GM19239 (cell line): ENCODE data around the gene PTPRG.
A peak's percentile ranks its signal among the peaks of the same experiment; 100 is the strongest.

Source experiments
- DNase-seq: peaks from one replicate; pipeline ENCODE4 v3.0.0; 2011; ENCODE audit warnings: low spot score; ENCODE audit not compliant: insufficient read length
- FAIRE-seq: peaks from 2 replicates; lab custom pipeline; 2011; peaks lifted over from hg19 to GRCh38; lab: Jason Lieb, UNC

The PTPRG gene

DNA sequence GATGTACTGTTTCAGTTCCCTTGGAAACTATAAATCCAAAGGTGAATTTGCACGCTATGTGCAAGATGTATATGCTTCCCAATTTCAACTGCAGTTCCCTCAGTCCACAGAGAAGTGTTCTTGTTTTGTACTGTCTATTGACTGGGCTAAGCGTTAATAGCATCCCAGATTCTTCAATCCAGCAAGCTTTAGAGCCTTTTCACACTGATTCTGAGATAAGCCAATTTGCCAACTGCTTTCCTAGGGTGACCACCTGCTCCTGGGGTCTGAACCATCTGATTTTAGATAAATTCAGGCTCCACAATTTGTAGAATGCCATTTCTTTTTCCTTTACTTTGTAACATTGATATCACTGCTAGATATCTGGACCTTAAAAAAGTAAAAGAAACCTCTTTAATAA is 340.1 kb downstream of the PTPRG start:
- DNase-seq (no peak), FAIRE-seq (no peak)

DNA sequence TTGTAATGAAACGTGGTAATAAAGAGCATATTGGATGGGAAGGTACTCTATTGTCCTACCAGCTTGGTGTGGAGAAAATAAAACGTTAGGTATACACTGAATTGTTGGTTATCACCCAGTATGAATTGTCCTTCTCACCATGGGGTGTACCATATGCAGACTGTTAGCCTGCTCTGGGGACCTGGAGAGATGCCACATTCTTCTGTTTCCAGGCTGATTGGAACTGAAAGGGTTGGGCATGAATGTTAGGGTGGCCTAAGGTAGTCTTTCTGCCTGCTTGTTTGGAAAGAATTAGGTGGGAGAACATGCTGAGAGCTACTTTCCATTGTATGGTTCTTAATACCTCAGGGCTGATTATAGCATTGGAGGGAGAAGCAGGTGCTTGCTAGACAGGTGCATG is 340.6 kb downstream of the PTPRG start:
- FAIRE-seq, result no peak

DNA sequence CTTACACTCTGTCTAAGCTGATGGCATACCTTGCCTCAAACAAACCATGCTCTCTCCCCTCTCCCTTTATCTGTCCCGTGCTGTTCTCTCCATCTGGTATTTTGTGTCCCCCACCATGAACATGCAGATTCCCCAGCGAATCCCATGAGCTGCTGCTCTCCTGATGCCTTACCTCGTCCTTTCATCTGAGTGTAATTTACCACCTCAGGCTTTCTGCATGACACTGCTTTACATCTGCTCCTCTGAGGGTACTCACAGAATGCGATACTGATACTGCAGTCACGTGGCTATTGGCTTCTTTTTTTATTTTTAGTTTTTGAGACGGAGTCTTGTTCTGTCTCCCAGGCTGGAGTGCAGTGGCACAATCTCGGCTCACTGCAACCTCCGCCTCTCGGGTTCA is 341.7 kb downstream of the PTPRG start:
- DNase-seq, result no peak
- no peak for FAIRE-seq

More for the DNA sequence above, 340.6 kb downstream of the PTPRG start:
- DNase-seq, result no peak

DNA sequence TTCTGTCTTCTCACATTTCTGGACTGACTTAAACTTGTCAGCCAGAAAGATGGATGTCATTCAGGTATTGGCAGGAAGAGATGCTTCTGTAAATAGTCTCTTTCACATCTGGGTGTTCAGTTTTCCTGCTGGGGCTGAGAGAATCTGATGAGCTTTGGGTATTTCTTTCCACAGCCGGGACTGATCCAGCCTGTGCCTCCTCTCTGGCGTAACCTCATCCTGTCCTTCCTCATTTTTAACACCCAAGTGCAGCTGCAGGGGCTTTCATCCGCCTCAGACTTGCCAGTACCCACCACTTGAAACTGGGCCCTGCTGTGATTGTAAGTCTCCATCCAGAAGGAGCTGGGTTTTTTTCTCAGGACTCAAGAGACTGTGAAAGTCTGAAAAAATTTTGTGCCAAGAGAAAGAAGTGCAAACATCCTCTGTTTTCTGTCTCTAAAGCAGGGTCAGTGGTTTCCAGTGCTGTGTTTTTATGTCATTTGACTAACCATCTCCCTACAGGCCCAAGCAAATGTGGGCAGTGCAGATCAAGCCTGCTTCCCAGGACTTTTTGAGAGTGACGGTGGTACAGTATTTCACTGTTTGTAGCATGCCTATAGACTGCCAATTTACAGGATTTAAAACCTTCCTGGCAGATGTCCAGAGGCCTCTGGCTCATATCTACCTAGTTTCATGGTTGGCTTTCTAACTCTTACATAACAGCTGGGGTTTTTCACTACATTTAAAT is 342.7 kb downstream of the PTPRG start:
- DNase-seq, result no peak
- FAIRE-seq, result no peak

DNA sequence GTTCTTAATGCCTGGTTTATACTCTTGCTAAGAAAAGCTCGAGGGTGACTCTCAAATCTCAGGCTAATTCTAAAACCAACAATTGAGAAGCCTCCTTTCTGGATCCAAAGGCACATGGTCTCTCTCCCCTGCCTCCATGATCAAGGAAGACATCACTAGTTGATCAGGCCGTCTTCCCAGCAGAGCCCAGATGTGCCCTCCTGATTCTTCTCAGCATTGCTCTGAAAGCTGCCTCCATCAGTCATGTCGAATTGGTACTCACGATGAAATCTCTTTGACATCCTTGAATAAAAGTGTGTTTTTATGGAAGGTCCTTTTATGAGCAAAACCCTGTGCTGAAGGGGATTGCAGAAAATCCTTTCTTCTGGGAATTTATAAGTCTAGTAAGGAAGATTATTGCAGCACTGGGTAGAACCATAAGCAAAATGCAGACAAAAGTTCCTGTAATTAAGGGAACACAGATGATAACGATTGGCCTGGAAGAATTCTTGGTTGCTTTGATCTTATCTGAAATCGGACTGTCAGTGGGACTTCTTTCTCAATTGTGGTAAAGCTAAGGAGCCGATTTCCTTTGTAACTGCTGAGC is 345.9 kb downstream of the PTPRG start:
- DNase-seq, result no peak
- FAIRE-seq, result no peak

DNA sequence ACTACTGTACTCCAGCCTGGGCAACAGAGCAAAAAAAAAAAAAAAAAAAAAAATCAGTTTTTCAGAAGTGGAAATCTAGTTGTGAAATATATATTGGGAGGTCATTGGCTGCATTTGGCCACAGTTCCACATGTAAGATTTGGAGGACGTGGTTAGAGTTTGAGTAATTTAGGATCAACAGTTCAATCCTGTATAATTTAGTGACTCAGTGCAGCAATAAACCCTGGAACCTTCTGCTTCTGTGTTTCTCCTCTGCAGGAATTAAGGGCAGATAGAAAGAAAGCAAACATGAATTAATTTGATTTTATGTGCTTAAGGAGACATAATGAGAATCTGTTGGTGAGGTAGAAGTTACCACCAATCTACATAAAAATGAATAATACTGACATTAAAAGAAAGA is 347.0 kb downstream of the PTPRG start:
- no peak for DNase-seq
- no peak for FAIRE-seq

DNA sequence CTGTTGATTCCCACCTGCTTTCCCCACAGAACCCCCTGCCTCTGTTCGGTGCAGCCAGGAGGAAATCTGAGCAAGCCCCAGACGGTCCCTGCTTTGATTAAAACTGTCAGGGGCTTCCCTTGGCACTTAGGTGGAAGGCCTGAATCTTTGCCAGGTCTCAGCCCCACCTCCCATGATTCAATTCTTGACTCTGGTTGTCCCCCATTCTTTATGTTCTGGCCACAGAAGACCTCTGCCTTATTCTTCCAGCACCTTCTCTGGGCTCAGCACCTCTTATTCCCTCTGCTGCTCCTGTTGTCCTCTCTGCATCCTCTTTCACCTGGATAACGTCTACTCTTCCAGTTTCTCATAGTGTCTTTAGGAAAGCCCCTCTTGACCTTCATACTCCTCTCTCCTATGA is 349.4 kb downstream of the PTPRG start:
- FAIRE-seq (no peak), DNase-seq (no peak)

DNA sequence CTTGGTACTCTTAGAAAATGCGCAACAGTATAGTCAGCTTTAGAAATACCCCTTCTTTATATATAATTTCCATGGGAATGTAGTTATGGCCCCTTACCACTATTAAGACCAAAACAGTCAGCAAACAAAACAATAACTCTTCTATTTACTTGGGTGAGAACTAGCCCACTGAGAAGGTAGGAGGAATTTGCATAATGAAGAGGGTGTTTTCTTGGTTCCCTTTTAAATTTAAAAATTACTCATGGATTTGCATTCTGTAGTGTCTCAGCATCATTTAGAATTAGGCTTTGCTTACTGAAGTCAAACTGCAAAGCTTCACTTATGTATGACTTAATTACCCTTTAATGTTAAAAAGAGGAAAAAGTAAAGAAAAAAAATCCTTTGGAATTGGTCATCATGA is 350.8 kb downstream of the PTPRG start:
- DNase-seq (peak; percentile 10), FAIRE-seq (no peak)

DNA sequence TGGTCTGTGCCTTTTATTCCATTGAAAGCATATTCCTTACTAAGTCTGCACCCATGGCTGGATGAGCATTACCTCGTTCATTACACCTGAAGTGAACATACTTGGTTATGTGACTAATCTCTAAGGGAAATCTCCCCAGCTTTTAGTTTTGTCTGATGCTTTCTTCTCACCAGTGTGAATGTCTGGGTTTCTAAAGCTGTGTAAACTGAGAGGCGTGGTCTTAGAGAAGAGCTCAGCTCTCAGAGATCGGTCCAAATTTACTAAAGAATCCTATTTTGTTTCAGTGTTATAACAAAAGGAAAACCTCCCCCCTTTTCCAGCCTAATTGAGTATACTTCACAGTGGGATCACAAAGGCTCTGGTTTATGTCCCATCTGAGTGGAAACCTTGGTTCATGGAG is 352.3 kb downstream of the PTPRG start:
- DNase-seq (no peak), FAIRE-seq (no peak)

DNA sequence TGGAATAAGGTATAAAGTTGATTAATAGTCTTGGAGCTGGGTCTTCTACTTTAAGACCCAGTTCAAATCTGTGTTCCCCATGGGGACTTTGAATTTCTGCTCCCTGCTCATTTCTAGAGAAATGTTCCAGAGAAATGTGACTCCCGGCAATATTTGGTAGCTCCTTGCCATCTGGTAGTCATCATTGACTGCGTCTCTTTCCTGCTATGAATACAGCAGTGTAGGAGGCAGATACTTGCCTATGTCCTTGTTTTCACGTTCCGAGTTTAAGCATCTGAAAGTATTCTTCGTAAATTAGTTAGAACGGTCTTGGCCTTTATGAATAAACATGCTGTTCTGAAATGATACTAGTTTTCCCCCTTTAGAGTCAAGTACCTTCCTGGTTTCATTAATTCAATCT is 352.9 kb downstream of the PTPRG start:
- FAIRE-seq (no peak), DNase-seq (no peak)

DNA sequence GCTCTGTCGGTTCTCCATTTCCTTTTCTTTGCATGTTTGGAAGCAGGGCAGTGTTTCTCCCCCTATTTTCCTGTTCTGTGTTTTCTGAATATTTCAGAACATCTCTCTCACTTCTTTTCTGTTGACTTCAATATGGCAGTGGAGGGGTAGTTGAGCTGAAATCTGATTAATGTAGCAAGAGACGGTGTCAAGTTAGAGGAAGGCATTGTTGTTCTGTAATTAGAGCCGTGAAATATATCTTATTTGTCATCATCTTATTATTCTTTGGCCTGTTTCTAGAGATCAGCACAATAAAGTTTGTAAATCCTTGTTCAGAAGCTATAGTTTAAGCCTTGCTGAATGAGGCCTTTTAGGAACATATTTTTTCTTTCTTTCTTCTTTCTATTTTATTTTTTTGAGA is 353.9 kb downstream of the PTPRG start:
- no peak for DNase-seq
- FAIRE-seq, result no peak

DNA sequence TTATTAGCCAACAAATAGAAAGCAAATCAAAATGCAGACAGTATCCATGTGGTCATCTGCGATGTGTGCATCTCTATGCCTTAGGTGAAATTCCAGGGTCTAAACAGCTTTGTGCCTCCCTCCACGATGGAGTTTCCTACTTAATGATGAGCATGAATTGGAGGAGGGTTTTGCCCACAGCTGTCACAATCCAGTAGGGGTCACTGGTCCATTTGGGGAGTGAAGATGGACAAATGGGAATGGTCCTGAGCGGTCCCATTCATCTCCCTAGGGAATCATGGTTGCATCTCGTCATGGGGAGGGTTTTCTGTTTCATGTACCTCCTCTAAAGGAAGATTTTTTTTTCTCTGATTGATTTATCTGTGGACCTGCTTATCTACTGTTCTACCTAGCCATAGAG is 358.0 kb downstream of the PTPRG start:
- DNase-seq, result no peak
- FAIRE-seq, result no peak

DNA sequence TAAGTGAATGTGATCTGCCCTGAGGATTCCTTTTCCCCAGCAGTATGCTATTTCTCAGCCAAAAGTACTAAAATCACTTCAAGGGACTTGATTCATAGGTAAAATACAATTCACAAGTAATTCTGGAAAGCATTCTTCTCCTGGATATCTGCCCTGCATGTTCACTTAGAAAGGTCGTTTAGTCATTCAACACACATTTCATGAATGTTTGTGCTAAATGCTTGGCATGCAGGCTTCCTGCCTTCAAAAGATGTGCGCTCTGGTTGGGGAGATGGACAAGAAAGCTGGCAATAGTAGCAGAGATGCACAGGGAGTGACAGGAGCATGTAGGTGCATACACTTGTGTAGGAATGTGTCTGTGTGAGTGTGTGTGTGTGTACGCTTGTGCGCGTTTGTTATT is 360.7 kb downstream of the PTPRG start:
- DNase-seq (no peak), FAIRE-seq (no peak)

DNA sequence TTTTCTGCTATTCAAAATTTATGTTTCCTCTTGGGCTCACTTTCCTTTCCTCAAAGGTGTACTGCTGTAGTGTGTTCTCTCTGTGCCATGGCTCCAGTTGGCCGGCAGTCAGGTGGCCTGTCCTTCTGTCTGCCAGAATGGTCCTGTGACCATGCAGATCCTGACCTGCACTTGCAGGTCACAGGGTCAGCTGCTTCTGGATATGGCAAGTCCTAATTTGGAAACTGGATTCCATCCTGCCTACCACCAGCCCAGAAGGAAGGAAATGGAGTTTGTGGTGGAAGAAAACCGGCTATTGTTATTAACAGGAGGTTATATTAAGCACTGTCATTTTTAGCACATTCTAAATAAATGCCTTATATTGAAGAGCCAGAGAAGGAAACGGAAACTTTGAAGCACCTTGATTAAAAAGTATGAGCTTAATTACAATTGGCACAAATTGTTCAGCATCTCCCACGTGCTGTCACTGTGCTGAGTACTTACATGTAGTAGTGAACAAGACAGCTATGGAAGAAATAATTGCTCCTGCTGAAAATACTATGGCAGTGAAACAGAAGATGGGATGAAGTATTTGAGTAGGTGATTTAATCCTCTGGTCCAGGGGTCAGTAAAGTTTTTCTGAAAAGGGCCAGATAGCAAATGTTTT is 362.8 kb downstream of the PTPRG start:
- FAIRE-seq, result no peak

DNA sequence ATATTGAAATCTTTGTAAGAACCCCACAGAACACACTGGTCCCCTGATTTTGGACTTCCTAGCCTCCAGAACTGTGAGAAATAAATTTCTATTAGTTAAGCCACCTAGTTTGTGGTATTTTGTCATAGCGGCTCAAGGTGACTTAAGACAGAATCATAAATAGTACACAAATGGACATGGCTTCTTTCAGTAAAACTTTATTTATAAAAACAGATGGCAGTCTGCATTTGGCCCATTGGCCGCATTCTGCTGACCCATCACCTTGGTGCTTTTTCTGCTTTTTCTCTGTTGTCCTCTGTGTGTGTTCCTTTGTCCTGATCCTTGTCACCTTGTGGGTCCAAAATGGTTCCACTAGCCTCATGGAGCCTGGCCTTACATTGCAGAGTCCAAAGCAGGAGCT is 363.6 kb downstream of the PTPRG start:
- DNase-seq (no peak), FAIRE-seq (no peak)

More for the DNA sequence above, 362.8 kb downstream of the PTPRG start:
- no peak for DNase-seq

DNA sequence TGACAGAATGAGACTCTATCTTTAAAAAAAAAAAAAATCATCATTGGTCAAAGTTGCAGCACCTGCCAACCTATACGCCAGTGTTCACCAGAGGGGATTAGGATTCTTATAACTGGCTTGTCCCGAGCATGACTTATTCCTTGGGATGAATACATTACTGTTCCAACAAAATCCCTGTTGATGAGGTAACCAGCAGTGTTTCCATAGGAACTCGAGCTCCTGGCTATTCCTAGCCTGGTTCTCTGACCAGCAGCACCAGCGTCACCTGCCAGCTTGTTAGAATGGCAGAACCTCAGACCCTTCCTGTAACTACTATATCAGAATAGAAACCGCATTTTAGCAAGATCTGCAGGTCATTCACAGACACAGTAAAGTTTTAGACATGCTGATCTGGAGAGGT is 364.4 kb downstream of the PTPRG start:
- FAIRE-seq, result no peak
- no peak for DNase-seq

DNA sequence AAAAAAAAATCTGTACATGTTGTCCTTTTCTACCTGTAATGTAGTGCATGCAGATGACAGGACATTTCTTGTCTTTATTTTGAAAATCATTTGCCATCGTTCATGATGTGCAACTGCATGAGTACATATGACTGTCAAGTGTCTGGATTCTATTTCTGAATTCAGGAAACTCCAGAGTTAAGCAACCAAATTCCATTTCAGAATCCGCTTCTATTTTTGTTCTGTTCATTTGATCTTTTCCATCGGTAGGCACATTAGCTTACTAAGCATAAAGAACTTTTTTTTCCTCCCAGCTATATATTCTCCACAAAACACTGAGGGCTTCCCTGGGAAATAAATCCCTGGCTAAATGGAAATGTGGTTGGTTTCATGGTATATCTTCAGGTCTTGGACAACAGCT is 365.6 kb downstream of the PTPRG start:
- FAIRE-seq (no peak), DNase-seq (no peak)

DNA sequence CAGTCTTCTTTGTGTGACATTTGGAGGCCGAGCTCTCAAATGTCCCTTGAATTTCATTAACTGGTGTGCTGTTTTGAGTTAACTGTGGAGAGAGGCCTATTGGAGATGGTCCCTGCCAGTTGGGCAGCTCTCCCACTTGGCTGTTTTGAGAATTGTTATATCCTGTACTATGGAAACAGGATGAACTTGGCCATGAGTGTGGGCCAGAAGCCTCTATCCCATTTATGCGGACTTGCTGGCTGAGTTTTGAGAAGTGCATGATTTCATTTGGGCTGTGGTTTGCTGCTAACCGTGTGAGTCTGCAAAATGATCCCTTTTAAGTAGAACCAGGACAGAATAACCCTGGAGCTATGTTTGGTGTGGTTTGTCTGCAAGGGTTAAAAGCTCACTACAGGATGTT is 366.0 kb downstream of the PTPRG start:
- DNase-seq (no peak), FAIRE-seq (no peak)

DNA sequence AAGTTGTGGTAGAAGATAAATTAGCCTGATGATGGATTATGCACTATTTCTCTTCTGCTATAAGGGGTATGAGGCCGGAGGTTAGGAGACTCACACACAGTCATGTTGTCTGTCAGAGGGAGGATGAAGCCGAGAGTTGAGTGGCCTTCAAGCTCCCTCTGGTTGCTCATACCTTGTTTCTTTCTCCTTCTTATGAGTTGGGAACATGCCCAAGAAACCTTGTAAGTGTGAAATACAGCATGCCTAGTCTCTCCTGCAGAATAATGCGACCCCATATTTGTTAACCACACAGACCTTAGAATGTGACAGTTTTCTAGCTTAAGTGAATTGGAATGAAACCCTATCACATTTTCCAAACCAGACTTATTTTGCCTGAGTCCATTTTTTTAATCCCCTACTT is 366.7 kb downstream of the PTPRG start:
- FAIRE-seq (no peak), DNase-seq (no peak)

DNA sequence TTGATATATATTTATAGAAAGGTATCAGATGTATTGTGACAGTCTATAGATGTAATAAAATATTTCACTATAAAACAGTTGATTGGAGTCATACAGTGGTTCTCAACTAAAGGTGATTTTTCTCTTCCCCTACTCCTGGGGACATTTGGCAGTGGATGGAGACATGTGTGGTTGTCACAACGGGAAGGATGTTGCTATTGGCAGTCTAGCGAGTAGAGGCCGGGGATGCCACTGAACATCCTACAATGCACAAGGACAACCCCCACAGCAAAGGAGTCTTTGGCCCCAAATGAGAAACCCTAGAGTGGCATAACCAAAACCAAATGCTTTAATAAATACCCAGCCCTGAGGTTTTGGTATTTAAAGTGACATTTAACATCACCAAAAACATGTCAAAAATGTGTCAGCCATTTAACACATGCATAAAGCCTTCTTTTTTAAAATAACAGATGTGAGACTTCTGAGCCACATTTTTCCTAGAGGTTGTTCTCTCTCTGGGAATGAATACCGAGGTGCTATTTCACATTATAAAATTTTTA is 367.5 kb downstream of the PTPRG start:
- FAIRE-seq, result no peak
- DNase-seq, result no peak

DNA sequence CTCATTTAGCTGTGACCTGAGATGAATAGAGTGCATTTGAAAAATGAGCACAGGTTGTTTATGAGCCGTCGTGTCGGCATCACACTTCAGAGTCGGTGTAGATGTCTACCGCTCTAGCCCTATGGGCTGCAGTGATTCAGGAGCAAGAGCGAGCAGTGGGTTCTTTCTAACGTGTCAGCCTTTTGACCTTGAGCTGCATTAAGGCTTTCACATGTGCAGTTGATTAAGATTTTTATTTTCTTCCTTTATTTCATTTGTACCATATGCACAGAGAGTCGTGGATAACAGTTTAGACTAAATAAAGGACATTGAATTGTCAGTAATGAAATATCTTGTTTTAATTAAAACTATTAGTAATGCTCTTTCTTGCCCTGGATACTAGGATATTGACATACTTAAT is 368.2 kb downstream of the PTPRG start:
- DNase-seq (no peak), FAIRE-seq (no peak)

DNA sequence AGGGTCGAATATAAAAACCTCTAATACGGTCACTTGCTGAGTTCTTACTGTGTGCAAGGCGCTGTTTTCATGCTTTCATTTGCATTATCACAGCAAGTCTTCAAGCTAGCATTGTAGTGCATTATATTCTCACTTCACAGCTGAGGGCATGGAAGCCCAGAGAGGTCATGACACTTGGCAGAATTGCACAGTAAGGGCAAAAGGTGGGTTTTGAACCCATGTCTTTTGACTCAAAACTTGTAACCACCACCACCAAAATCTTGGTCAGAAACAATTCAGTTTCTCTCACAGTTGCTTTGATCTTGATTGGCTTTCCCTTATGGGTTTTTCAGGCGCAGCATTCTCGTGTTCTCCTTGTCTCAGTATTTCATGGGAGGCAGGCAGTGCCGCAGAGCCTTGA is 371.1 kb downstream of the PTPRG start:
- FAIRE-seq (no peak), DNase-seq (no peak)
